GM18868 (cell line): ENCODE measurements around the gene MPP3.

ENCODE experiments used
- ATAC-seq: cut with Tn5 transposase; IDR thresholded peaks from one replicate; pipeline ENCODE4 v1.9.1; 2021; ENCODE audit warnings: mild to moderate bottlenecking, moderate library complexity; ENCODE audit not compliant: unreplicated experiment

MPP3 gene

DNA sequence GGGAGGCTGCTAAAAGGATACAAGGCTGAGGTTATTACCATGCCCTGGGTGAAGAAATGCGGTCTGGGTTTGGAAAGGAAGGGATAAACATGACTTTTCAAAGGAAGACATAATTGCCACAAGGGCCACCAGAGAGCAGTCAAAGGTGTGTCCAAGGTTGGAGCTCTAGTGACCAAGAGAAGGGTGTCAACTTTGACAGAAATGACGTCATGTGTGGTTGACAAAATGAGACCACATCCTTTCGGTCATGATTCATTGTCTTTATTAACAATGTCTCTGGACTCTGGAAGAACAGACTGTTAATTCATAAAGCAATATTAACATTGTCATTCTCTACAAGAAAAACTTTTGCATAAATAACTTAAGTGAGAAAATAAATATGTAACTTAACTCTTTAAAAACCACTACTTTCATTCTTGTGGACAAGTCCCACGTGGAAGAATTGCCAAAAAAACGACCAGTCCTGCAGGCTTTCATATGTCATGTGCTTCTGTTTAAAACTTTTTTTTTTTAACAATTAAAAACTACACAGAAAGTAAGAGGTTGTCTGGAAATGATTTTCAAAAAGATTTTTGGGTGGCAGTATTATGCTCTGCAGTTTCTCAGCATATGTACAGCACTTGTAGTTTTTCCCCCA, 79.3 kb downstream of the MPP3 start:
- ATAC-seq = no peak
